GM12891 (cell line): Measurements from ENCODE around the gene EPS8.

Experiments
- DNase-seq: peaks from one replicate; pipeline ENCODE4 v3.0.0; 2011; ENCODE audit warnings: low spot score; ENCODE audit not compliant: insufficient read length
- FAIRE-seq: peaks from 2 replicates; lab custom pipeline; 2011; peaks lifted over from hg19 to GRCh38; lab: Jason Lieb, UNC
- PAX5 ChIP-seq: IDR thresholded peaks from 2 replicates; pipeline ENCODE4 v1.6.1; 2011; ENCODE audit warnings: low read length, moderate library complexity, mild to moderate bottlenecking; ENCODE audit not compliant: insufficient read depth, severe bottlenecking
- POLR2A ChIP-seq: IDR thresholded peaks from 2 replicates; pipeline ENCODE4 v1.6.1; 2011; ENCODE audit warnings: low read depth, low read length, control low read depth
- POLR2AphosphoS5 ChIP-seq: IDR thresholded peaks from 2 replicates; pipeline ENCODE4 v1.6.1; 2011; ENCODE audit warnings: low read depth, low read length, control low read depth
- POU2F2 ChIP-seq: IDR thresholded peaks from 2 replicates; pipeline ENCODE4 v1.6.1; 2011; ENCODE audit warnings: low read depth, mild to moderate bottlenecking, control low read depth, low read length, moderate library complexity
- SPI1 ChIP-seq: IDR thresholded peaks from 2 replicates; pipeline ENCODE4 v1.6.1; 2011; ENCODE audit warnings: low read depth, low read length, control low read depth
- TAF1 ChIP-seq: IDR thresholded peaks from 2 replicates; pipeline ENCODE4 v1.6.1; 2011; ENCODE audit warnings: low read depth, low read length, control low read depth

EPS8 gene

DNA sequence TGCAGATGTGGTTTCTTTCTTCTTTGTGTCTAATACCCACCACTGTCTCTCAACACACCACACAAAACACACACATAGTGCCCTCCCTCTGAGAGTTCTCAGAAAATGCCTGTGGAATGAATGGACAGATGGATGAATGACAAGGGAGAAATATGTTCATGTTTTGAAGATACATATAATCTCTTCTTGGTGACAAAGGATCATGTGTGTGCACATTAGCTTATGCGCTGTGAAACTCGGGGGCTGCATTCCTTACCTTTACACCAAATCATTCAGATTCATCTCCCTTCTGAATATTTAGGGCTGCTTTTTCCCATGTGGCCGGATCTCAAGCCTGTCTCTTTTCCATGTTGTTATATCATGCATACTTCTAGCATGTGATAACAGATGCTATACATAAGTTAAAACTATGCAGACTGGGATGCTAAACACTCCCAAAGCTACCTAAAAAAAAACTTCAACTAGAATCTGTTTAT is 111.4 kb downstream of the EPS8 start:
- TF ChIP-seq POLR2AphosphoS5 (no peak), PAX5 (no peak), TAF1 (no peak), POLR2A (no peak), SPI1 (no peak), POU2F2 (no peak)
- no peak for FAIRE-seq
- no peak for DNase-seq

GRCh38 chr12:15677228-15677627 is 112.0 kb downstream of the EPS8 start:
- DNase-seq, result no peak
- FAIRE-seq, result no peak
- TF ChIP-seq POLR2A (no peak), SPI1 (no peak), POLR2AphosphoS5 (no peak), PAX5 (no peak), TAF1 (no peak), POU2F2 (no peak)

- FAIRE-seq, result no peak
- TF ChIP-seq POLR2AphosphoS5 (no peak), TAF1 (no peak), POU2F2 (no peak), PAX5 (no peak), SPI1 (no peak), POLR2A (no peak)
- DNase-seq, result no peak
These were observed 116.4 kb downstream of the EPS8 start for GRCh38 chr12:15672671-15673270.

GRCh38 chr12:15670756-15671155 is 118.4 kb downstream of the EPS8 start:
- FAIRE-seq, result no peak
- TF ChIP-seq TAF1 (no peak), POU2F2 (no peak), SPI1 (no peak), PAX5 (no peak), POLR2A (no peak), POLR2AphosphoS5 (no peak)

DNA sequence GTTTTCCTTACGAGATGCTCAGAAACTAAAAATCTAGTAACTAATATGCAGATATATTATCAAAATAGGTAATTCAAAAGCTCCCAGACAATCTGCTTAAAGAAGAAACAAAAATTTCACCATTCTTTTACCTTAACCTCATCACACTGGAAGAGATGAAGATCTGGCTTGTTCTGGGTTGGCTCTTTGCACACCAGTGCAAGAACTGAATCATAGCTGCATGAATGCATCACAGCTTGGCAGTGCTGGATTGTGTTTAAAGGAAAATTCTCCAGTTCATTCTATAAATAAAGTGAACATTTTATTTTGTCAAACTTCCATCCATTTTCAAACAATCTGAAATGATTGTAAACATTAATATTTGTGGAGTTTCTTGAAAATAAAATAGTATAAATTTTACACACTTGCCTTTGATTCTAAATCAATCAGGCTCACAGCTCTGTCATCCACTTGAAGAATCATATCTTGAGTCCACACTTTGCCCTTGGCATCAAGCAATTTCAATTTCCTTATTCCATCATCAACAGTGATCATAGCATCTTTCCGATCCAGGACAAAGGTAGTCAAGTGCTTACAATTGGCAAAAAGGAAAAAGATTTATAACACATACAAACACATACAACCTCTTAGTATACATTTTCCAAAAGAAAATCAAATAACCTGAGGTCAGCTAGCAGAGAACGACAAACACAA is 119.8 kb downstream of the EPS8 start:
- DNase-seq (no peak), FAIRE-seq (no peak)
- TF ChIP-seq POU2F2 (no peak), SPI1 (no peak)

More at GRCh38 chr12:15670756-15671155, 118.4 kb downstream of the EPS8 start:
- DNase-seq, result no peak

DNA sequence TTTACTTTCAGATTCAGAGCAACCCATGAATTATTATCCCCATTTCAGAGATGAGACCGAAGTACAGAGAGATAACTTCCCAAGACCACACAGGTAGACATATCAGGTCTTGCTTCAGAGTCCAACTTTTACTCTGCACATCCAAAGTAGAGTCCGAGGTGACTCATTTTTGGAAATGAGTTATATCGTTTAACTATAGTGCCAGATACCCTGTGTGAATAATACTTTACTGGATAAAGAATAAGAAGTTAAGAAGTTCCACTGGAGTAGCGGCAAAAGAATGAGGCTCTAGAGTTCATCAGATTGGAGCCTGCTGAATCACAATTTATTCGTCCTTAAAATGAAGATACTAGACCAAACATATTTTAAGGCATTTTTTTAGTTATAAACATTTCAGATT is 124.7 kb downstream of the EPS8 start:
- DNase-seq, result no peak
- FAIRE-seq, result no peak
- TF ChIP-seq TAF1 (no peak), POLR2AphosphoS5 (no peak), PAX5 (no peak), POU2F2 (no peak), SPI1 (no peak), POLR2A (no peak)

GRCh38 chr12:15662983-15663659 is 126.1 kb downstream of the EPS8 start:
- no peak for TF ChIP-seq POLR2AphosphoS5
- TF ChIP-seq POLR2A, result no peak
- FAIRE-seq, result no peak
- DNase-seq, result no peak

- no peak for TF ChIP-seq PAX5
- no peak for TF ChIP-seq POLR2AphosphoS5
- no peak for TF ChIP-seq POU2F2
- no peak for TF ChIP-seq SPI1
- TF ChIP-seq POLR2A, result no peak
- TF ChIP-seq TAF1, result no peak
- FAIRE-seq (no peak), DNase-seq (no peak)
These were observed 126.7 kb downstream of the EPS8 start for GRCh38 chr12:15662303-15662980.

- no peak for FAIRE-seq
- DNase-seq, result no peak
- TF ChIP-seq SPI1, result no peak
- TF ChIP-seq POLR2A, result no peak
These were observed 137.8 kb downstream of the EPS8 start for GRCh38 chr12:15651371-15651770.
